ENCODE measurements around the gene PSMD10. TPM values are rescaled to one million over a fixed set of nuclear protein-coding genes. Genes with fewer than 3 reads are reported as not detected.

Gene PSMD10
- total RNA-seq, 1 experiment from 2014 or later: 41.1 TPM

GRCh38 chrX:108117988-108118387, 26.6 kb upstream of the PSMD10 start:
- Mint-ChIP-seq H3K4me1 (ENCODE audit: low read depth, unreplicated experiment) (no peaks in the 10 kb centered on the region), H3K9me3 (ENCODE audit: unreplicated experiment) (no peaks in the 10 kb centered on the region), H3K27me3 (ENCODE audit: insufficient read depth, unreplicated experiment) (no peaks in the 10 kb centered on the region), H3K36me3 (ENCODE audit: insufficient read depth, unreplicated experiment) (no peaks in the 10 kb centered on the region), H3K4me3 (ENCODE audit: unreplicated experiment) (no peak overlapping the region), H3K27ac (ENCODE audit: unreplicated experiment) (no peak overlapping the region)
- Histone ChIP-seq H3K36me3 (ENCODE audit: control insufficient read depth, insufficient read depth, low read length) (no peaks in the 10 kb centered on the region), H3K9me3 (no peaks in the 10 kb centered on the region), H3K4me3 (ENCODE audit: low read depth, low read length) (no peak overlapping the region), H3K4me1 (no peaks in the 10 kb centered on the region), H3K27me3 (replicated peaks; ENCODE audit: control insufficient read depth, insufficient read depth, low read length) (no peaks in the 10 kb centered on the region)
- no peak for DNase-seq
- no TSS peak for BruUV-seq (replicated peaks)
- intact Hi-C loops (cut with micrococcal nuclease; ENCODE audit: unreplicated experiment): no loop called here
- CTCF ChIA-PET: no interaction called here
- no peak for TF ChIP-seq CTCF (IDR thresholded peaks at IDR 0.05; ENCODE audit: insufficient read depth in 1 of 2, low read depth in 1 of 2, low read length in 1 of 2, severe bottlenecking in 1 of 2, unreplicated experiment in 1 of 2)
- POLR2A ChIA-PET: no interaction called here

- ChIA-PET CTCF (no interaction called here), POLR2A (no interaction called here)
- no peak for DNase-seq
- Mint-ChIP-seq H3K9me3 (ENCODE audit: unreplicated experiment) (no peaks in the 10 kb centered on the region), H3K27me3 (ENCODE audit: insufficient read depth, unreplicated experiment) (no peaks in the 10 kb centered on the region), H3K4me1 (ENCODE audit: low read depth, unreplicated experiment) (no peaks in the 10 kb centered on the region), H3K4me3 (ENCODE audit: unreplicated experiment) (no peak overlapping the region), H3K27ac (ENCODE audit: unreplicated experiment) (no peak overlapping the region), H3K36me3 (ENCODE audit: insufficient read depth, unreplicated experiment) (no peaks in the 10 kb centered on the region)
- Histone ChIP-seq H3K36me3 (ENCODE audit: control insufficient read depth, insufficient read depth, low read length) (no peaks in the 10 kb centered on the region), H3K9me3 (no peaks in the 10 kb centered on the region), H3K27me3 (replicated peaks; ENCODE audit: control insufficient read depth, insufficient read depth, low read length) (no peaks in the 10 kb centered on the region), H3K4me3 (ENCODE audit: low read depth, low read length) (no peak overlapping the region), H3K4me1 (no peaks in the 10 kb centered on the region)
- no peak for TF ChIP-seq CTCF (IDR thresholded peaks at IDR 0.05; ENCODE audit: insufficient read depth in 1 of 2, low read depth in 1 of 2, low read length in 1 of 2, severe bottlenecking in 1 of 2, unreplicated experiment in 1 of 2)
- intact Hi-C loops (cut with micrococcal nuclease; ENCODE audit: unreplicated experiment): no loop called here
- BruUV-seq (replicated peaks): no TSS peak
These were observed 23.2 kb upstream of the PSMD10 start for GRCh38 chrX:108114541-108114940.

- POLR2A ChIA-PET: no interaction called here
- no peak for TF ChIP-seq CTCF (IDR thresholded peaks at IDR 0.05; ENCODE audit: insufficient read depth in 1 of 2, low read depth in 1 of 2, low read length in 1 of 2, severe bottlenecking in 1 of 2, unreplicated experiment in 1 of 2)
- no peak overlapping the region for H3K27ac Mint-ChIP-seq (ENCODE audit: unreplicated experiment)
- Histone ChIP-seq H3K27me3 (replicated peaks; ENCODE audit: control insufficient read depth, insufficient read depth, low read length) (no peaks in the 10 kb centered on the region), H3K4me1 (no peaks in the 10 kb centered on the region), H3K36me3 (ENCODE audit: control insufficient read depth, insufficient read depth, low read length) (no peaks in the 10 kb centered on the region), H3K9me3 (no peaks in the 10 kb centered on the region), H3K4me3 (ENCODE audit: low read depth, low read length) (no peak overlapping the region)
- no peaks in the 10 kb centered on the region for H3K9me3 Mint-ChIP-seq (ENCODE audit: unreplicated experiment)
- no peaks in the 10 kb centered on the region for H3K36me3 Mint-ChIP-seq (ENCODE audit: insufficient read depth, unreplicated experiment)
- DNase-seq: no peak
- H3K4me1 Mint-ChIP-seq (ENCODE audit: low read depth, unreplicated experiment): no peaks in the 10 kb centered on the region
- H3K27me3 Mint-ChIP-seq (ENCODE audit: insufficient read depth, unreplicated experiment): no peaks in the 10 kb centered on the region
- intact Hi-C loops (cut with micrococcal nuclease; ENCODE audit: unreplicated experiment): no loop called here
- no peak overlapping the region for H3K4me3 Mint-ChIP-seq (ENCODE audit: unreplicated experiment)
- CTCF ChIA-PET: no interaction called here
- BruUV-seq (replicated peaks): no TSS peak
These were observed 14.1 kb upstream of the PSMD10 start for GRCh38 chrX:108105473-108105872.
